GM19099 (cell line): ENCODE data around the gene RAD9B.

ENCODE experiments used
- POLR2A ChIP-seq: IDR thresholded peaks from 3 replicates; pipeline ENCODE4 v1.6.1; 2011; ENCODE audit warnings: low read depth; ENCODE audit not compliant: insufficient read length; ENCODE audit errors: extremely low read depth

The RAD9B gene

GRCh38 chr12:110528277-110528839, 26.2 kb downstream of the RAD9B start:
- TF ChIP-seq POLR2A: no peak

GRCh38 chr12:110530511-110530910, 28.4 kb downstream of the RAD9B start:
- TF ChIP-seq POLR2A: no peak

GRCh38 chr12:110531741-110532333, 29.7 kb downstream of the RAD9B start:
- no peak for TF ChIP-seq POLR2A

GRCh38 chr12:110532644-110533043, 30.5 kb downstream of the RAD9B start:
- no peak for TF ChIP-seq POLR2A

GRCh38 chr12:110533607-110534006, 31.5 kb downstream of the RAD9B start:
- TF ChIP-seq POLR2A: no peak

GRCh38 chr12:110534811-110535210, 32.7 kb downstream of the RAD9B start:
- no peak for TF ChIP-seq POLR2A

GRCh38 chr12:110536834-110537604, 34.9 kb downstream of the RAD9B start:
- TF ChIP-seq POLR2A: no peak

GRCh38 chr12:110537605-110538409, 35.7 kb downstream of the RAD9B start:
- TF ChIP-seq POLR2A: no peak

GRCh38 chr12:110538869-110539622, 36.9 kb downstream of the RAD9B start:
- no peak for TF ChIP-seq POLR2A

- no peak for TF ChIP-seq POLR2A
These were observed 37.9 kb downstream of the RAD9B start for GRCh38 chr12:110540048-110540447.

GRCh38 chr12:110543252-110543959, 41.3 kb downstream of the RAD9B start:
- no peak for TF ChIP-seq POLR2A

GRCh38 chr12:110543965-110544364, 41.8 kb downstream of the RAD9B start:
- TF ChIP-seq POLR2A: no peak

GRCh38 chr12:110545812-110546211, 43.7 kb downstream of the RAD9B start:
- no peak for TF ChIP-seq POLR2A

GRCh38 chr12:110546339-110546738, 44.2 kb downstream of the RAD9B start:
- TF ChIP-seq POLR2A: no peak
